HFFc6 (cell line): Measurements from ENCODE around the gene CACNA1H. TPM values are rescaled to one million over a fixed set of nuclear protein-coding genes. Genes with fewer than 3 reads are reported as not detected.
A peak's percentile ranks its signal among the peaks of the same experiment; 100 is the strongest.
"Not testable (repeated sequence)": the region's sequence is repeated elsewhere in the genome, so short reads cannot be mapped to it uniquely, and the experiment has no call there.

Experiments used
- DNase-seq: peaks from one replicate; pipeline ENCODE4 v3.0.0-alpha.2; 2018
- H3K27ac Mint-ChIP-seq: 2 replicates; pipeline ENCODE4 v1.8.0; 2020; ENCODE audit warnings: mild to moderate bottlenecking, mixed read lengths
- H3K27me3 Mint-ChIP-seq: 2 replicates; pipeline ENCODE4 v1.8.0; 2021; ENCODE audit warnings: mild to moderate bottlenecking, moderate library complexity, mixed read lengths; ENCODE audit not compliant: insufficient read depth
- H3K36me3 Mint-ChIP-seq: 2 replicates; pipeline ENCODE4 v1.8.0; 2021; ENCODE audit warnings: low read depth, mixed read lengths
- H3K4me1 Mint-ChIP-seq: 2 replicates; pipeline ENCODE4 v1.8.0; 2020; ENCODE audit warnings: low read depth, mixed read lengths
- H3K4me3 Mint-ChIP-seq: 2 replicates; pipeline ENCODE4 v1.8.0; 2020; ENCODE audit warnings: mild to moderate bottlenecking, moderate library complexity, mixed read lengths
- H3K9me3 Mint-ChIP-seq: 2 replicates; pipeline ENCODE4 v1.8.0; 2020; ENCODE audit warnings: mild to moderate bottlenecking, mixed read lengths
- total RNA-seq, 6 experiments: library from RNA; stranded (reverse); fragmentation: NEBNext Ultra II Directional; extraction: Animal tissue kit (Norgen Biotek cat#: 25700); gene quantifications; 2 replicates in 1 of 6; 3 replicates in 5 of 6; pipeline ENCODE4 v1.2.3, GENCODE V29; 2021
- TF ChIP-seq, protein P1 (sequence below): fragments of 200-600 bp; sonication (generic); IDR thresholded peaks from 2 replicates; pipeline ENCODE4 v1.5.0; 2021; ENCODE audit warnings: antibody characterized with exemption, mild to moderate bottlenecking

CACNA1H gene
- total RNA-seq, 6 experiments from 2014 or later = 0.03 to 0.05 TPM; not detected in 4

DNA sequence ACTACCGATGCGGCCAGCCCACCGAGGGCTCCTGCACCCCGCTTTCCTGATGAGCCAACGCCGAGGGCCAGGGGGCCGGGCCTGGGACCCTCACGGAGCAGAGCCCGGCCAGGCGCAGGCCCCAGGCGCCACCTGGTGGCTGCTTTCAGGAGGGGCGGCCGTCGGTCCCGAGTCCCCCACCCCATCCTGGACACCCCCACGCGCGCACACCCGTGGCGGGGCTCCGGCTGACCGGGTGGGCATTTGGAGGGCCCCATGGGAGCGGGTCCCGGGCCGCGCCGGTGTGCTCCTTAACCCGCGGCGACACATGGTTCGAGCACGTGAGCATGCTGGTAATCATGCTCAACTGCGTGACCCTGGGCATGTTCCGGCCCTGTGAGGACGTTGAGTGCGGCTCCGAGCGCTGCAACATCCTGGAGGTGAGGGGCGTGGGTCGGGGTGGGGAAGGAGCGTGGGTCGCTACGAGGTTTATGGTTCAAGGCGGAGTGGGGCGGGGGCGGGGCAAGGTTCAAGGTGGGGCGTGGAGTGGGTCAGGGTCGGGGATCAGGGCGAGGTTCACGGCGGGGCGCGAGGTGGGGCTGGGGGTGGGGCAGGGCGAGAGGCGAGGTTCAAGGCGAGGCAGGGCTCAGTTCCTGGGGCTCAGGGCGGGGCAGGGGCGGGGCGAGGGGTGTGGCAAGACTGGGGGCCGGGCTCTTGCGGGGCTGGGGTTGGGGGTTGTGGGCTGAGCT, 41.9 kb downstream of the CACNA1H start:
- 0 out of 2 replicates have a peak, but pooled peaks cover 2% of the 10 kb centered on the region for H3K36me3 Mint-ChIP-seq
- H3K4me1 Mint-ChIP-seq = no peaks in the 10 kb centered on the region
- DNase-seq = no peak
- H3K27ac Mint-ChIP-seq = no peak overlapping the region
- peaks cover 5% of the 10 kb centered on the region for H3K9me3 Mint-ChIP-seq
- TF ChIP-seq, protein P1, sequence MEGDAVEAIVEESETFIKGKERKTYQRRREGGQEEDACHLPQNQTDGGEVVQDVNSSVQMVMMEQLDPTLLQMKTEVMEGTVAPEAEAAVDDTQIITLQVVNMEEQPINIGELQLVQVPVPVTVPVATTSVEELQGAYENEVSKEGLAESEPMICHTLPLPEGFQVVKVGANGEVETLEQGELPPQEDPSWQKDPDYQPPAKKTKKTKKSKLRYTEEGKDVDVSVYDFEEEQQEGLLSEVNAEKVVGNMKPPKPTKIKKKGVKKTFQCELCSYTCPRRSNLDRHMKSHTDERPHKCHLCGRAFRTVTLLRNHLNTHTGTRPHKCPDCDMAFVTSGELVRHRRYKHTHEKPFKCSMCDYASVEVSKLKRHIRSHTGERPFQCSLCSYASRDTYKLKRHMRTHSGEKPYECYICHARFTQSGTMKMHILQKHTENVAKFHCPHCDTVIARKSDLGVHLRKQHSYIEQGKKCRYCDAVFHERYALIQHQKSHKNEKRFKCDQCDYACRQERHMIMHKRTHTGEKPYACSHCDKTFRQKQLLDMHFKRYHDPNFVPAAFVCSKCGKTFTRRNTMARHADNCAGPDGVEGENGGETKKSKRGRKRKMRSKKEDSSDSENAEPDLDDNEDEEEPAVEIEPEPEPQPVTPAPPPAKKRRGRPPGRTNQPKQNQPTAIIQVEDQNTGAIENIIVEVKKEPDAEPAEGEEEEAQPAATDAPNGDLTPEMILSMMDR = peak; percentile 94
- H3K4me3 Mint-ChIP-seq = no peak overlapping the region
- H3K27me3 Mint-ChIP-seq = 0 out of 2 replicates have a peak, but pooled peaks cover 2% of the 10 kb centered on the region

DNA sequence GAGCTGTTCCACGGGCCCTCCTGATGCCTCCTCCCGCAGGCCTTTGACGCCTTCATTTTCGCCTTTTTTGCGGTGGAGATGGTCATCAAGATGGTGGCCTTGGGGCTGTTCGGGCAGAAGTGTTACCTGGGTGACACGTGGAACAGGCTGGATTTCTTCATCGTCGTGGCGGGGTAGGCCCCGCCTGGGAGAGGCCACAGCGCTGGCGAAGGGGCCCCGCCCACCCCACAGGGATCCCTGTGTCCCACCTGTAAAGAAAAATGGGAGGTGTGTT, 42.4 kb downstream of the CACNA1H start:
- Mint-ChIP-seq H3K27me3 (0 out of 2 replicates have a peak, but pooled peaks cover 2% of the 10 kb centered on the region), H3K27ac (no peak overlapping the region), H3K4me3 (no peak overlapping the region), H3K9me3 (peaks cover 9% of the 10 kb centered on the region), H3K4me1 (no peaks in the 10 kb centered on the region), H3K36me3 (0 out of 2 replicates have a peak, but pooled peaks cover 4% of the 10 kb centered on the region)
- TF ChIP-seq, protein P1 = no peak
- no peak for DNase-seq

DNA sequence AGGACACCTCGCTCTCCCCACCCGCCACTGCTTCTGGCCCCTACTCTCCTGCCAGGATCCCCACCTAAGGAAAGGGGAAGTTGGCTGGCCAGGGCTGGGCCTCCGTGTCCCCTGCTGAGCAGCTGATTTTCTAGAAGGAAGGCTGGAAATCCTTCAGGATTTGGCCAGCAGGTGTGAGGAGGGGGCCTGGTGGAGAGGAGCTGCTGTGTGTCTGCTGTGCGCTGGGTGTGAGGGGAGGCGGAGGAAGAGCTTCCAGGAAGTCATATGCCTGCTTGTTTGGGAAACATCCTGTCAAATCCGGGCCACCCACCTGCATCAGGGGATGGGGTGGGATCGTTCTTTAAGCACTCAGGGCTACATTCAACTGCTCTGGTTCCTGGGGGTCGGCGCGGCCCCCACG, 43.6 kb downstream of the CACNA1H start:
- Mint-ChIP-seq H3K9me3 (peaks cover 12% of the 10 kb centered on the region), H3K4me3 (no peak overlapping the region), H3K27ac (no peak overlapping the region), H3K27me3 (peaks cover 2% of the 10 kb centered on the region; the same call in 1 of the 2 replicates), H3K36me3 (0 out of 2 replicates have a peak, but pooled peaks cover 4% of the 10 kb centered on the region), H3K4me1 (no peaks in the 10 kb centered on the region)
- no peak for DNase-seq
- TF ChIP-seq, protein P1 = no peak

DNA sequence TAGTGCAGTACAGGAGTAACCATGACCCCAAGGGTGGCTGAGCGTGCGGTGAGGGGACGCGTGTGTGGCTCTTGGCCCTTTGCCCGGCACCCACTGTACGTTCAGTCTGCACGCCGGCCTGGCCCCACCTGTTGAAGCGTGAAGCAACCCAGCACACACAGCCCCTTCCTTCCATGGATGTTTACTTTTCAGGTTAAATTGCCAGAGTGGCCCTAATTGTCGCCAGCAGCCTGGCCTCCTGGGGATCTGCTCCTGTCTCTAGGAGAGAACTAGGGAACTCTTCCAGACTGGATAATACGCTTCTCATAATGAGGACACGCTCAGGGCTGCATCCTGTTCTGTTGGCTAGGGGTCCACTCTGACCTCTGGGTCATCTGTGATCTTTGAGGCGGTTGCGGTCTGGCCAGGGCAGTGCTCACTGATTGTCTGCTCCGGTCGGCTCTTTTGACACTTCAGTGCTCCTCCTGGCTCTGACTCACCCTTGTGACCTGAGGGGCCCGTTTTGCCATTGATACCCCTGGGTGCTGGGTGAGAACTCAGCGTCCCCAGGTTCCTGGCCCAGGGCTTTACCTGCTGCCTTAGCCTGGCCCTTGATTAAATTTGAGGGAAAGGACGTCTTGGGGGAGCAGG, 44.4 kb downstream of the CACNA1H start:
- TF ChIP-seq, protein P1 = no peak
- Mint-ChIP-seq H3K9me3 (peaks cover 14% of the 10 kb centered on the region), H3K36me3 (0 out of 2 replicates have a peak, but pooled peaks cover 4% of the 10 kb centered on the region), H3K27me3 (peaks cover 2% of the 10 kb centered on the region; the same call in 1 of the 2 replicates), H3K27ac (no peak overlapping the region), H3K4me1 (no peaks in the 10 kb centered on the region), H3K4me3 (no peak overlapping the region)
- DNase-seq = no peak

GRCh38 chr16:1198194-1198593, 45.3 kb downstream of the CACNA1H start:
- no peak overlapping the region for H3K27ac Mint-ChIP-seq
- 0 out of 2 replicates have a peak, but pooled peaks cover 4% of the 10 kb centered on the region for H3K36me3 Mint-ChIP-seq
- TF ChIP-seq, protein P1 = no peak
- DNase-seq = no peak
- H3K9me3 Mint-ChIP-seq = peaks cover 14% of the 10 kb centered on the region
- no peak overlapping the region for H3K4me3 Mint-ChIP-seq
- H3K27me3 Mint-ChIP-seq = peaks cover 2% of the 10 kb centered on the region; the same call in 1 of the 2 replicates
- H3K4me1 Mint-ChIP-seq = no peaks in the 10 kb centered on the region

DNA sequence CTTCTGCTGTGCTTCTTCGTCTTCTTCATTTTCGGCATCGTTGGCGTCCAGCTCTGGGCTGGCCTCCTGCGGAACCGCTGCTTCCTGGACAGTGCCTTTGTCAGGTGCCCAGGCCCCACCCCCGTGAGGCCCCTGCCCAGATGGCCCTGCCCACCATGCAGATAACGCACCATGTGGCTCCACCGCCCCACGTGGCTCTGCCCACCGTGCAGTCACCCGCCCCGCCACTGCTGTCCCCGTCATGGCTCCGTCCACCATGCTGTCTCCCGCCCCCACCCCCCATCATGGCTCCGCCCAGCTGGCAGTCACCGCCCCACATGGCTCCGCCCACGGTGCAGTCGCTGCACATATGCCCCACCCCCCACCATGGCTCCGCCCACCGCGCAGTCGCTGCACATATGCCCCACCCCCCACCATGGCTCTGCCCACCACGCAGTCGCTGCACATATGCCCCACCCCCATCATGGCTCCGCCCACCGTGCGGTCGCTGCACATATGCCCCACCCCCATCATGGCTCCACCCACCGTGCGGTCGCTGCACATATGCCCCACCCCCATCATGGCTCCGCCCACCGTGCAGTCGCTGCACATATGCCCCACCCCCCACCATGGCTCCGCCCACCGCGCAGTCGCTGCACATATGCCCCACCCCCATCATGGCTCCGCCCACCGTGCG, 45.9 kb downstream of the CACNA1H start:
- not testable (repeated sequence) for H3K36me3 Mint-ChIP-seq, H3K27ac Mint-ChIP-seq, H3K4me3 Mint-ChIP-seq, H3K4me1 Mint-ChIP-seq, H3K27me3 Mint-ChIP-seq, DNase-seq
- peaks cover 14% of the 10 kb centered on the region for H3K9me3 Mint-ChIP-seq
